B cell (primary cell): ENCODE measurements around the gene LAMA1.

Experiments
- CTCF ChIP-seq: fragments of 200-600 bp; IDR thresholded peaks from one replicate; pipeline ENCODE4 v1.8.0; 2022; ENCODE audit warnings: antibody characterized with exemption, mild to moderate bottlenecking
- EZH2 ChIP-seq: IDR thresholded peaks from 2 replicates; pipeline ENCODE4 v1.6.1; 2012; ENCODE audit warnings: borderline replicate concordance, low read depth, mild to moderate bottlenecking, moderate library complexity, low read length; ENCODE audit not compliant: insufficient read depth, poor library complexity, severe bottlenecking

GRCh38 chr18:6942742-6943141 is 174.9 kb downstream of the LAMA1 start:
- TF ChIP-seq CTCF (no peak), EZH2 (no peak)
